Measurements from ENCODE around the gene LRRC23. TPM values are rescaled to one million over a fixed set of nuclear protein-coding genes. Genes with fewer than 3 reads are reported as not detected.
A peak's percentile ranks its signal among the peaks of the same experiment; 100 is the strongest.
"Not testable (repeated sequence)": the region's sequence is repeated elsewhere in the genome, so short reads cannot be mapped to it uniquely, and the experiment has no call there.

The LRRC23 gene
- polyA plus RNA-seq, 4 donors: 3.6 to 8.2 (median 4.7) TPM

DNA sequence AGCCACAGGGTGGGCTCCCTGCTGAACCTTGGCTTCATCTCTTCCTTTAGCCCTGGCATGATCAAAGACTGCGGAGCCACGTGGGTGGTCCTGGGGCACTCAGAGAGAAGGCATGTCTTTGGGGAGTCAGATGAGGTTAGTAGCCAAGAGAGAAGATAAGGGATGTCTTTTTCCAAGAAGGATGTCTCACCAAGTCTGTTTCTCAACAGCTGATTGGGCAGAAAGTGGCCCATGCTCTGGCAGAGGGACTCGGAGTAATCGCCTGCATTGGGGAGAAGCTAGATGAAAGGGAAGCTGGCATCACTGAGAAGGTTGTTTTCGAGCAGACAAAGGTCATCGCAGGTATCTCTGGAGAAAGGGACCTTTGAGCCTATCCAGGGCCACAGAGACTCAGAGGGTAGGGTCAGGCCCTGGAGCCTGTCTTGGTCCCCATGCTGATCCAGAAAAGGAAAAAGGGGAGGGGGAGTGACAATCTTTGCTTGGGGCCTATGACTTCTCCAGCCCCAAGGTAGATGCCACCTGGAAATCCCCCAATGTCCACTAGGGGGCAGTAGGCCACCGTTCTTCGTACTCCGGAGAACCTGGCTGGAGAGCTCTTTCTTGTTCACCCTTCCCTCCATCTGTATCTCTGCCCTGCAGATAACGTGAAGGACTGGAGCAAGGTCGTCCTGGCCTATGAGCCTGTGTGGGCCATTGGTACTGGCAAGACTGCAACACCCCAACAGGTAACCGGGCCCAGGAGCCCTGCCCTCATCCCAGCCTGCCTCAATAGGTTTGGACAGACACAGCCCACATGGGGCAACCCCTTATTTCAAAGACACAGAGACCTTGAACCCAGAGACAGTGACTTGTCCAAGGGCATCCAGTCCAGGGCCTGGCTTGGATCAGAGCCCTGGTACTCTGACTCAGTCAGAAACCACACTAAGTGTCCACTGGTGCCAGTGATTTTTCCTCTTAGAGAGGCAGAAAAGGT lies 35.3 kb upstream of the LRRC23 start:
- H3K4me1 ChIP-seq (ENCODE audit: control insufficient read depth in 3 of 3, insufficient read depth in 2 of 3, low read depth in 1 of 3, low read length in 2 of 3): peaks cover 0 to 49% (median 3%) of the 10 kb centered on the region in 3 donors
- WGBS, 3 donors: 14 to 32% (median 15%) methylated on average over 12 of the region's 12 CpGs
- FAIRE-seq: no peak

GRCh38 chr12:6870304-6870703 lies 34.3 kb upstream of the LRRC23 start:
- H3K4me3 ChIP-seq (ENCODE audit: low read depth in 1 of 3, low read length in 3 of 3); H3K9me3 ChIP-seq (ENCODE audit: control insufficient read depth in 2 of 2, insufficient read depth in 1 of 2, low read depth in 1 of 2, low read length in 1 of 2); DNase-seq; H3K27me3 ChIP-seq (ENCODE audit: control insufficient read depth in 3 of 3, insufficient read depth in 3 of 3, low read length in 3 of 3); FAIRE-seq: not testable (repeated sequence)
- peak overlapping the region in 1 of 3 donors; percentile 52 for H3K27ac ChIP-seq (ENCODE audit: low read depth in 1 of 3, low read length in 2 of 3)
- H3K36me3 ChIP-seq (ENCODE audit: control insufficient read depth in 3 of 3, insufficient read depth in 2 of 3, low read depth in 1 of 3, low read length in 3 of 3): peaks cover 0 to 56% (median 3%) of the 10 kb centered on the region in 3 donors
- WGBS, 3 donors: 50 to 83% (median 59%) methylated on average over 2 to 4 of the region's 4 CpGs
- peaks cover 0 to 49% (median 3%) of the 10 kb centered on the region in 3 donors for H3K4me1 ChIP-seq (ENCODE audit: control insufficient read depth in 3 of 3, insufficient read depth in 2 of 3, low read depth in 1 of 3, low read length in 2 of 3)

More for the DNA sequence above, 35.3 kb upstream of the LRRC23 start:
- H3K9me3 ChIP-seq (ENCODE audit: control insufficient read depth in 2 of 2, insufficient read depth in 1 of 2, low read depth in 1 of 2, low read length in 1 of 2): no peaks in the 10 kb centered on the region
- peak; percentile 89 to 92 for DNase-seq
- peaks cover 0 to 65% (median 6%) of the 10 kb centered on the region in 3 donors for H3K36me3 ChIP-seq (ENCODE audit: control insufficient read depth in 3 of 3, insufficient read depth in 2 of 3, low read depth in 1 of 3, low read length in 3 of 3)
- peak overlapping the region in 2 of 3 donors; percentile 86 to 95 for H3K4me3 ChIP-seq (ENCODE audit: low read depth in 1 of 3, low read length in 3 of 3)
- H3K27ac ChIP-seq (ENCODE audit: low read depth in 1 of 3, low read length in 2 of 3): peak overlapping the region; percentile 52 to 90 (median 59)
- H3K27me3 ChIP-seq (ENCODE audit: control insufficient read depth in 3 of 3, insufficient read depth in 3 of 3, low read length in 3 of 3): no peaks in the 10 kb centered on the region

DNA sequence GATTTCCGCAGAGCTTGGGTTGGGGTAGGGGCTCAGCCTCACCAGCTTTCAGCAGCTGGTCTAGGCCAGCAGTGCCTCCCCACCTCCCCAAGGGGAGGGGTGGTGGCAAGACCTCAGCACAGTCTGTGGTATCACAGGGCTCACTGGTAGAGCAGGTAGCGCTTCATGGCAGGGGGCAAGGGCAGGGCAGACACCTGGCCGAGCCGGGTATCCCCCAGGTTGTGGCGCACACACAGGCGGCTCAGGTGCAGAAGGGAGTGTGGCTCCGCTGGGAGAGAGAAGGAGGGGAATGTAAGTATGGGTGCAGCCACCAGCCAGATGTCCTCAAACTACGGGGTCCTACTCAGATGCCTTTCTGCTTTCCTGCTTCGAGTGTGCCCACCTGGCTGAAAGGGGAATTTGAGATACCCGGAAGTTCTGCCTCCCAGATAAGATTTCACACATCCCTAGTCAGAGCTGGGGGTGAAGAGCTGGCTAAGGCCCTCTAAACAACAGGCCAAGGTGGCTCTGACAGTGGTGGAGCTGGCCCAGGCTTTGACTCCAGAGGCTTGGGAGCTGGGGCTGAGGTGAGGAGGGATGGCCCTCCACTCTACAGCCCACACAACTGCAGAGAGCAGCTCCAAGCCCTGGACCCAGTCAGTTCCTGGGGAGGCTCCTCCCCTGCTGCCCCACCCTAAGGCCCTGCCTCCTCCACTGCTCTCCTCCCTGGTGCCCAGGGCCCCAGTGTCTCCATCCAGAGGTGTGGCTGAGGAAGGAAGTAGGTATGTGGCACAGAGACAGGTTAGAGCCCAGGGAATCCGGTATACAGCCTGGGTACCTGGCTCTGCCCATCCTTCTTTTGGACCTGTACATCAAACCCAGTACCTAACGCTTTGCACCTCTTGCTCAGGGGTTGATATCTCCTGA lies 33.3 kb upstream of the LRRC23 start:
- Histone ChIP-seq H3K27me3 (ENCODE audit: control insufficient read depth in 3 of 3, insufficient read depth in 3 of 3, low read length in 3 of 3) (no peaks in the 10 kb centered on the region), H3K36me3 (ENCODE audit: control insufficient read depth in 3 of 3, insufficient read depth in 2 of 3, low read depth in 1 of 3, low read length in 3 of 3) (peaks cover 0 to 51% (median 3%) of the 10 kb centered on the region in 3 donors), H3K4me3 (ENCODE audit: low read depth in 1 of 3, low read length in 3 of 3) (peak overlapping the region in 2 of 3 donors; percentile 62 to 95), H3K27ac (ENCODE audit: low read depth in 1 of 3, low read length in 2 of 3) (peak overlapping the region; percentile 22 to 94 (median 52)), H3K4me1 (ENCODE audit: control insufficient read depth in 3 of 3, insufficient read depth in 2 of 3, low read depth in 1 of 3, low read length in 2 of 3) (peaks cover 0 to 49% (median 3%) of the 10 kb centered on the region in 3 donors), H3K9me3 (ENCODE audit: control insufficient read depth in 2 of 2, insufficient read depth in 1 of 2, low read depth in 1 of 2, low read length in 1 of 2) (no peaks in the 10 kb centered on the region)
- DNase-seq (peak; percentile 78 to 90), FAIRE-seq (no peak)
- WGBS, 3 donors: 46 to 66% (median 62%) methylated on average over 11 to 12 of the region's 12 CpGs

DNA sequence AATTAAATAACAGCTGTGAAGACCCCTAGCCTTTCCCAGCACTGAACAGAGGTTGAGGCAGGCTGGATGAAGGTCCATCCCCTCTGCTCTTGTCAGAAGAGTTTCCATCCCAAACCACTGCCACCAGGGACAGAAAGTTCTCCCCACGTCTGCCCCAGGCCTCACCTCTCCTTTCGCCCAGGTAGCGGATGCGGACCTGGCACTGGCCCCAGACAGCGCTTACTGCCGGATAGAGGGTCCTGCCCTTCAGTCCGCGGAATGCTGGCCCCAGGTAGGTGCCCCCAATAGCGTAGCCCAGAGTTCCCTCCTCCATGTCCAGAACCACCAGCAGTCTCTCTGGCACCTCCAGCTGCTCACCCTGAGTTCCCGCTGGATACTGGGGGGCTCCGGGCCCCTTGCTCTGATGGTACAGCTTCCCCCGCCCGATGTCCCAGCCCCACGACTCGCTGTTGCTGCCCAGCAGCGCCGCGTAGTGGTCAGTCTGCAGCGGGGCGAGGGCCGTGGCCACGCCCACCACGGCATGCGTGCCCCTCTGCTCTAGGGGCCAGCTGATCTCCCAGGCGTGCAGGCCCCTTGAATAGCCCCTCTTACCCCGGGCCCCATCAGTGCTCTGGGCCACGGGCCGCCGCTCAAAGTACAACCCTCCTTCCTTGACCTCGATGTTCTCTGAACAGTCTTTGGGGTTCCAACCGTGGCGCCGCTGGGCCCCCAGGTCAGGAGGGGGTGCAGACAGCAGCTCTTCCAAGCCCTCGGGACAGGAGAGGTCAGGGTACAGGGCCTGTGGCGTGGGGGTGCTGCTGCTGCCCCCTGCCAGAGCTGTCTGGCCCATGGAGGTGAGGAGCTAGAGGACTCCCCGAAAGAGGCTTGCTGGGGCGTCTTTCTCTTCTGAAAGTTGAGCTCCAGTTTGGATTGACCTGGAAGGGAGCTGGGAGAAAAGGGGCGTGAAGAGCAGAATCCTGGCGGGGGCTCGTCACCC lies 32.3 kb upstream of the LRRC23 start:
- DNase-seq (peak; percentile 79 to 95), FAIRE-seq (no peak)
- peaks cover 0 to 48% (median 3%) of the 10 kb centered on the region in 3 donors for H3K36me3 ChIP-seq (ENCODE audit: control insufficient read depth in 3 of 3, insufficient read depth in 2 of 3, low read depth in 1 of 3, low read length in 3 of 3)
- H3K27ac ChIP-seq (ENCODE audit: low read depth in 1 of 3, low read length in 2 of 3): peak overlapping the region; percentile 75 to 94 (median 83)
- H3K4me1 ChIP-seq (ENCODE audit: control insufficient read depth in 3 of 3, insufficient read depth in 2 of 3, low read depth in 1 of 3, low read length in 2 of 3): peaks cover 0 to 44% (median 3%) of the 10 kb centered on the region in 3 donors
- no peaks in the 10 kb centered on the region for H3K27me3 ChIP-seq (ENCODE audit: control insufficient read depth in 3 of 3, insufficient read depth in 3 of 3, low read length in 3 of 3)
- peak overlapping the region; percentile 57 to 95 (median 62) for H3K4me3 ChIP-seq (ENCODE audit: low read depth in 1 of 3, low read length in 3 of 3)
- H3K9me3 ChIP-seq (ENCODE audit: control insufficient read depth in 2 of 2, insufficient read depth in 1 of 2, low read depth in 1 of 2, low read length in 1 of 2): no peaks in the 10 kb centered on the region
- WGBS, 3 donors: 2% methylated on average over 39 to 40 of the region's 40 CpGs

DNA sequence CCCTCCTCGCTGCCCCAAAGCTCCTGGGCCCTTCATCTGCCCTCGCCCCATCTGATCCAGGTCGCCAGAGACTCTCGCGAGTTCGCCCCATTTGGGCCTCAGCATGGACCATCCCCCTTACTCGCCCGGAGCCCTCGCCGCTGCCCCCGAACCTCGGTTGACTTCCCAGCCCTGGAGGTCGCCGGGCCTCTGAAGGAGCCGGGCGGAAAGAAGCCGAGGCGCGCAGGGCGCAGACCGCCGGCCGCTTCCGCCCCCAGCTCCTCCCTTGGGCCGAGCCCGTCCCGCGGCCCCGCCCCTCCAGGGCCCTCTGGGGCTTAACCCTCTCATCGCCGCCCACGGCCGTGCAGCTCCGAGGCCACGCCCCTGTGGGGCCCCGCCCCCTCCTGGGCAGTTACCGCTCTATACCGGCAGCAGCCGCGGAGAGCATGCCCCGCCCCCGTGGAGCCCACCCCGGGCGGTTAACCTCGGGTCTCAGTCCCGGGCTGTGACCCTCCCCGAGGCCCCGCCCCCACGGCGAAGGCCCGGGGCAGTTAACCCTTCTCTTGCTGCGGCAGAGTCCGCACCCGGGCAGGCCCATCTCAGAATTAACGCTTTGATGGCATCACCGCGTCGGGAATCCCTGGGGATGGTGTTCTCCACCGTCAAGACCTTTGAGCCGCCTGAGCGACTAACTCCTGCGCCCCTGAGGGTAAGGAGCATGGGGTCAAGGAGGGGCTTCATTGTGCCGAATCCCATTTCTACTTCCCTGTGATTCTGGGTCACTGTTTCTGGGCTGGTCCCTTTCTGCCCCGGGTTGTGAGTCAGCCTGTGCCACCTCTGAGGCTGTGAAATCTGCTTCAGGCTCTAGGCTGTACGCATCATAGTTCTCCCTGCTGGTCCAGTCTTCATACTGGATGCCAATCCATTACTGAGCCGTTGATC lies 31.3 kb upstream of the LRRC23 start, which contains the start of gene SPSB2:
SPSB2 (minus strand) TSS at position 210 of the 921 bp plus-strand sequence. CDS start 402 bp downstream, outside the sequence.
- 0 to 1% (median 1%) methylated on average over 46 to 66 of the region's 66 CpGs for WGBS, 3 donors
- H3K27ac ChIP-seq (ENCODE audit: low read depth in 1 of 3, low read length in 2 of 3): peak within 1 kb of the TSS; percentile 75 to 94 (median 83)
- peak; percentile 96 to 99 for DNase-seq
- no peak for FAIRE-seq
- peaks cover 0 to 48% (median 3%) of the 10 kb centered on the region in 3 donors for H3K36me3 ChIP-seq (ENCODE audit: control insufficient read depth in 3 of 3, insufficient read depth in 2 of 3, low read depth in 1 of 3, low read length in 3 of 3)
- peak within 1 kb of the TSS; percentile 59 to 95 (median 62) for H3K4me3 ChIP-seq (ENCODE audit: low read depth in 1 of 3, low read length in 3 of 3)
- H3K27me3 ChIP-seq (ENCODE audit: control insufficient read depth in 3 of 3, insufficient read depth in 3 of 3, low read length in 3 of 3): no peaks in the 10 kb centered on the region
- H3K4me1 ChIP-seq (ENCODE audit: control insufficient read depth in 3 of 3, insufficient read depth in 2 of 3, low read depth in 1 of 3, low read length in 2 of 3): peaks cover 0 to 41% (median 3%) of the 10 kb centered on the region in 3 donors
- H3K9me3 ChIP-seq (ENCODE audit: control insufficient read depth in 2 of 2, insufficient read depth in 1 of 2, low read depth in 1 of 2, low read length in 1 of 2): no peaks in the 10 kb centered on the region

DNA sequence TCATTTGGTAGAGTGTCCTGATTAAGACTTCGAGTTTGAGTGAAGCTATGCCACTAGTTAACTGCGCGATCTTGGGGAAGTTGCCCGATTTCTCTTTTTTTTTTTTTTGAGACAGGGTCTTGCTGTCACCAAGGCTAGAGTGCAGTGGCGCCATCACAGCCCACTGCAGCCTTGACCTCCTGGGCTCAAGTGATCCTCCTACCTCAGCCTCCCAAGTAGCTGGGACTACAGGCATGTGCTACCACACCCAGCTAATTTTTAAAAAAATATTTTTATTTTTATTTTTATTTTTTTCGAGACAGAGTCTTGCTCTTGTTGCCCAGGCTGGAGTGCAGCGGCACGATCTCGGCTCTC lies 30.6 kb upstream of the LRRC23 start:
- FAIRE-seq; H3K9me3 ChIP-seq (ENCODE audit: control insufficient read depth in 2 of 2, insufficient read depth in 1 of 2, low read depth in 1 of 2, low read length in 1 of 2); DNase-seq; H3K27me3 ChIP-seq (ENCODE audit: control insufficient read depth in 3 of 3, insufficient read depth in 3 of 3, low read length in 3 of 3): not testable (repeated sequence)
- 48 to 62% (median 56%) methylated on average over 9 of the region's 9 CpGs for WGBS, 3 donors
- Histone ChIP-seq H3K4me3 (ENCODE audit: low read depth in 1 of 3, low read length in 3 of 3) (peak overlapping the region in 2 of 3 donors; percentile 62 to 95), H3K27ac (ENCODE audit: low read depth in 1 of 3, low read length in 2 of 3) (peak overlapping the region in 2 of 3 donors; percentile 83 to 84), H3K4me1 (ENCODE audit: control insufficient read depth in 3 of 3, insufficient read depth in 2 of 3, low read depth in 1 of 3, low read length in 2 of 3) (peaks cover 0 to 34% (median 3%) of the 10 kb centered on the region in 3 donors), H3K36me3 (ENCODE audit: control insufficient read depth in 3 of 3, insufficient read depth in 2 of 3, low read depth in 1 of 3, low read length in 3 of 3) (peaks cover 0 to 41% (median 3%) of the 10 kb centered on the region in 3 donors)
